GM20000 (cell line): ENCODE measurements around the gene AAMP.

Experiments
- DNase-seq: peaks from one replicate; pipeline ENCODE4 v3.0.0; 2012; ENCODE audit warnings: low spot score
- TF ChIP-seq, protein P1 (sequence below): IDR thresholded peaks from 2 replicates; pipeline ENCODE4 v1.5.1; 2012; ENCODE audit warnings: mild to moderate bottlenecking, control low read depth; ENCODE audit errors: extremely low read depth, missing control alignments

AAMP gene

DNA sequence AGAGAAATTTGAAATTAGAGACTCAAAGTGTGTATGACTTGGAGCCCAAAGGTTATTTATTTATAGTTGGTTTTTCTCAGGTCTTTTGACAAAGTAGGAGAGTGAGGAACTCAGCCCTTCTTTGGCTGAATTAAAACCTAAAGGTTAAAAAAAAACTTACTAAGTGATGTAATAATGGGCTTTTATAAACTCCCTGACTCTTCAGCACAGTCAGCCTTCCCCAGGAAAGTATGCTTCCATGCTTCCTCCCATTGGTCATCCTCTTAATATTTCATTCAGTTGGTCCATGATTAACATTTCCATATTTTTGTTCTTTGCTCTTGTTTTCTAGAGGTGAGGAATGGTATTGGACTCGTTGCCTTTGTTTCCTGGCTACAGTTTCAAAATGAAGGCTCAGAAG lies 45.8 kb downstream of the AAMP start:
- TF ChIP-seq, protein P1, sequence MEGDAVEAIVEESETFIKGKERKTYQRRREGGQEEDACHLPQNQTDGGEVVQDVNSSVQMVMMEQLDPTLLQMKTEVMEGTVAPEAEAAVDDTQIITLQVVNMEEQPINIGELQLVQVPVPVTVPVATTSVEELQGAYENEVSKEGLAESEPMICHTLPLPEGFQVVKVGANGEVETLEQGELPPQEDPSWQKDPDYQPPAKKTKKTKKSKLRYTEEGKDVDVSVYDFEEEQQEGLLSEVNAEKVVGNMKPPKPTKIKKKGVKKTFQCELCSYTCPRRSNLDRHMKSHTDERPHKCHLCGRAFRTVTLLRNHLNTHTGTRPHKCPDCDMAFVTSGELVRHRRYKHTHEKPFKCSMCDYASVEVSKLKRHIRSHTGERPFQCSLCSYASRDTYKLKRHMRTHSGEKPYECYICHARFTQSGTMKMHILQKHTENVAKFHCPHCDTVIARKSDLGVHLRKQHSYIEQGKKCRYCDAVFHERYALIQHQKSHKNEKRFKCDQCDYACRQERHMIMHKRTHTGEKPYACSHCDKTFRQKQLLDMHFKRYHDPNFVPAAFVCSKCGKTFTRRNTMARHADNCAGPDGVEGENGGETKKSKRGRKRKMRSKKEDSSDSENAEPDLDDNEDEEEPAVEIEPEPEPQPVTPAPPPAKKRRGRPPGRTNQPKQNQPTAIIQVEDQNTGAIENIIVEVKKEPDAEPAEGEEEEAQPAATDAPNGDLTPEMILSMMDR = no peak
- no peak for DNase-seq

GRCh38 chr2:218223046-218223445 lies 46.9 kb downstream of the AAMP start:
- TF ChIP-seq, protein P1 = no peak
- no peak for DNase-seq

- TF ChIP-seq, protein P1 = no peak
- DNase-seq = no peak
These were observed 48.9 kb downstream of the AAMP start for GRCh38 chr2:218221000-218221399.

DNA sequence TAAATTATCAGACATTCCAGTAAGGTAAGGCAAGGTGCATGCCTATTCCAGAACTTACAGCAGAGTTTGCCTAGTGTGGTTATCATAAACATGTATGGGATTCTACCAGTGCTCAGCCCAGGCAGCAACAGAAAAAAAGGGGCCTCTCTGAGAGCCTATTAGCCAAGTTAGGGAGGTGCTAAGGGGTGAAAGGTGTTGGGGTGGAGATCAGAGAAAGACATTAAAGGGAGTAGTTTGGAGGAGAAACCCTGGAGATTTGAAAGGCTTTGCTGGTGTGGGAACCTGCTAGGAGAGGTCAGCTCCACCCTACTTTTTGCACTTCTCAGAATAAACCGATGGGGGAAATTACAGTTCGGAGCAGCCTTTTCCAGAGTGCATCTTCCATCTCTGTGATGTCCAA lies 50.0 kb downstream of the AAMP start:
- DNase-seq = peak; percentile 9
- TF ChIP-seq, protein P1 = no peak

DNA sequence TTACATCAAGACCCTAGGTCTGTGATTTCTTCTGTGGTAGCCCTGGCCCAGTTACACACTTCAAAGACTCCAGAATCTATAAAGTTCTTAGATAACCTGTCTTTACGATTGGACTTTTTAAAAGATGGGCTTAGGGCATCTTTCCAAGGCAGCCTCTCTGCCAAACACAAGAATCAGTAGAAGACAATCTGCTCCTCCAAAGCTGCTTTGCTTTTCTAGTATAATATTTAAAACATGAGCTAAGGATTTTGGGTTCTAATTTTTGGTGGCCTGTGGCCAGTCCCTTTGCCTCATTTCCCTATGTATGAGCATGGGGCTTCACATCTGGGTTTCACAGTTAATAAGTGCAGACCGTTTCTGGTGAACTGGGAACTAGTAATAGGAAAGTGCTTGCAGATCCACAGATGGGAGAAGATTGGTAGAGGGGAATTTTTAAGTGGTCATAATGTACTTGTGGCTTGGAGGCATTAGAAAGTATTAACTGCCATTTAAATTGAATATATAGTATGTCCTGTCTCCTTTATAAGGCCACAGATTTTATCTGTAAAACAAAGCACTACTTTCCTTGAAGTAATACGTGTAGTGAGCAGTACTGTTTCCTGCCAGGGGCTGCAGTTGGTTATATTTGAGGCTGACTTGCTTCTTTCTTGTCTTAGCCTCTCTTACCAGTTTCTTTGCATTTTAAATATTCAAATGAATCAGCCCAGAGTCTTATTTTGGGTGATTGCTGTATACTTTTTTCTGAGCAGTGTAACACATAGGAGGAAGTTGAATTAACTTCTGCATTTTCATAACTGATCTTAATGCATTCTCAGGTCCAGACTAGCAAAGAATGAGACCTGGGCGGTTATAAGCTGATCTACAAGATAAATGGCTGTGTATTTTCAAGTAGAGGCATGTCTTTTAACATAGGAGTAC lies 51.4 kb downstream of the AAMP start:
- DNase-seq = peak; percentile 75
- TF ChIP-seq, protein P1 = no peak

- DNase-seq = peak; percentile 72
These were observed 52.3 kb downstream of the AAMP start for GRCh38 chr2:218217360-218218267.

More at GRCh38 chr2:218217360-218218267, 52.3 kb downstream of the AAMP start:
- TF ChIP-seq, protein P1 = no peak
